GM21737 (cell line): Measurements from ENCODE around the gene NEURL3.
A peak's percentile ranks its signal among the peaks of the same experiment; 100 is the strongest.
"Not testable (repeated sequence)": the region's sequence is repeated elsewhere in the genome, so short reads cannot be mapped to it uniquely, and the experiment has no call there.

ENCODE experiments used
- ATAC-seq: cut with Tn5 transposase; IDR thresholded peaks from one replicate; pipeline ENCODE4 v1.9.1; 2021; ENCODE audit warnings: mild to moderate bottlenecking, moderate library complexity; ENCODE audit not compliant: unreplicated experiment

The NEURL3 gene

GRCh38 chr2:96486696-96487095, 18.5 kb downstream of the NEURL3 start:
- no peak for ATAC-seq

DNA sequence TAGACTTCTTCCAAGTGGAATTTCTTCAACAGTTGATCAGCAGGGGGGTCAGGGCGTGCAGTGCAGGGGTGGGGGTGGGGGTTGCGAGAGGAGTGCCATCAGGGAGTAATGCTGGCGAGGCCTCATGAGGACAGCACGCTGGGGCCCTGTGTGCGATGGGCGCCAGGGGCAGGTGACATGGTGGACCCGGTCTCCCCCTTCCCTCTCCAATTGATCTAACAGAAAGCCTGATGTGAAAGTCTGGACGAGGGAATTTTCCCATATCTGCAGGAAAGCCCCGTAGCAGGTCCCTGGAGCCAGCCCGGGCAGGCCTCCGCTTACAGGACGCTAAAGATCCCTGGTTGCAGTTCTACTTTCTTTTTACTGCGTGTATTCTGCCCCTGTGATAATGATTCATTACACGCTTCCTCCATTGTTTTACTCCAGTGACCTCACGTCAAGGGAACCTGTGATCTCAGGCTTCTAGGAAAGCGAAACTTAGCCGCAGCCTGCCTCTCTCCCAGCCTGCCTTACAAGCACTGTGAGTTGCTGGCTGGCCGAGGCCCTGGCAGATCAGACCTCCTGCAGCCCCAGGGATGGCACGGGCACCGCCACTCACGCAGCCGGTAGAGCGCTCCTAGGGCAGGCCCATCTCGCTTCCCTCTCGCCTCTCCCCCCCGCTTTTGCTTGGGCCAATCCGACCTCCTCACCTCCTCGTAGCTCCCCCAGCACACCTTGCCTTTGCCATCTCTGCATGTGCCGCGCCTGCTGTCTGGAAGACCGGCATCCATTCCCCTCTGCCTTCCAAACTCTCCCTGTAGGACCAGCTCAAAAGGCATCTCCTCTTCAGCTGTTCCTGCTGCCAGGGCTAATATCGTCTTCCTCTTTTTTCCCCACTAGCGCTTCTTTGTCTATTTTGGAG, 19.2 kb downstream of the NEURL3 start:
- peak; percentile 88 for ATAC-seq

DNA sequence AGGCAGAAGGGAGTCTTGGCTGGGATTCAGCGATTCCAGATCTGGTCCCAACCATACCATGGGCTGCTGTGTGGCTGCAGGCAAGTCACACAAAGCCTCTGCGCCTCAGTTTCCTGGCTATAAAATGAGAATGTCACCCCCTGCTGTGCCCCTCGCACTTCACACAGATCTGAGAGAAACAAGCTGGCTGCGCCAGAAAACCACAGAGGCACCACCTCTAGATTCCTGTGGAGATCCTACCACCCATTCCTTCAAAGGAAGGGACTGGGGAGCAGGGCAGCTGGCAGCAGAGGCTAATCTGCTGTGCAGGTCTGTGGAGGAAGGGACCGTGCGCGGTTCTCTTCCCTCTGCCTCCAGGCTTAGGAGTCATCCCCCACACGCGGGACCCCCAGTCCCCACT, 19.8 kb downstream of the NEURL3 start:
- no peak for ATAC-seq

DNA sequence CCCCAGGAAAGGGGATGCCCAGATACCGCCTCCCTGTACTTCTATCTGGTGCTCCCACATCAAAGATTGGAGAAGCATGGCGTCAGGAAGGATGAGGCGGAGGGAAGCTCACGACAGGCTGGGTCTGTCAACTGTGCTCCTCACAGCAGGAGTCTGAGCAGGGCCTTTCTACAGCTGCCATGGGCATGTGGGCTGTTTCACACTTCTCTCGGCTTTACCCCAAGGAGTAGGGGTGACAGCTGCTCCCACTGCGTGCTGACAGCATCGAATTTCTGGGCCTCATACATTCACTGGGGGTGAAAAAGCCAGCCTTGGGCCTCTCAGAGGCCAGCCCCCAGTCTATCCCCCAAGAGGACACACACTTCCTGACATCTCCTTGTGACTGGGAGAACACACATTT, 21.1 kb downstream of the NEURL3 start:
- ATAC-seq = no peak

- no peak for ATAC-seq
These were observed 27.7 kb downstream of the NEURL3 start for GRCh38 chr2:96477458-96477857.

DNA sequence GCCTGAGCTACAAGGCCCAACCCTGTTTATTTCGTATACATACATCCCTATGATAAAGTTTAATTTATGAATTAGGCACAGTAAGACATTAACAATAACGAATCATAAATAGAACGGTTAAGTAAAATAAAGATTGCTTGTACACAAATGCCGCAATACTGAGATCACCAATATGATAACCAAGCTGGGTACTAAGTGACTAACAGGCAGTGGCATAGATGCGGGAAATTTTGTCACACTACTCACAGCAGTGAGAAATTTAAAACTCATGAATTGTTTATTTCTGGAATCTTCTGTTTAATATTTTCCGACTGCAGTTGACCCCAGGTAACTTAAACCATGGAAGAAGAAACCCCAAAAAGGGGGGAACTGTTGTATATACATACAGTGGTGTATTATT, 33.4 kb downstream of the NEURL3 start:
- ATAC-seq = no peak

GRCh38 chr2:96470636-96471035, 34.5 kb downstream of the NEURL3 start:
- ATAC-seq = no peak

DNA sequence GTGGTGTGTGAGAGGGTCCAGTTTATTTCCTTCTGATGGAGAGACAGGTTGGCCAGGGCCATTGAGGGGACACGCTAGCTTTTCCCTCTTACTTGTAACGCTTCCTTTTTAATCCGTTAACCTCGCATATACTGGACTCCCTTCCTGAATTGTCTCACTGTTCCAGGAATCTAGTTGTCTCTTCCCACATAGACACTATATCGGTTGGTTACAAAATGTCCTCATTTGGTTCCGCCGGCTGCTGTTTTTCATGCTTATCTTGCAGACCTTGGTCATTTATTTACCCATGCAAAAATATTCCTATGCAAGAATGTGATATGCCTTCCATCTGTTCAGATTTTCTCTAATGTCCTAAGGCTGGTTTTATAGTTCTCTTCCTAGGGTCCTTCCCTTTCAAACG, 35.0 kb downstream of the NEURL3 start:
- ATAC-seq = no peak

DNA sequence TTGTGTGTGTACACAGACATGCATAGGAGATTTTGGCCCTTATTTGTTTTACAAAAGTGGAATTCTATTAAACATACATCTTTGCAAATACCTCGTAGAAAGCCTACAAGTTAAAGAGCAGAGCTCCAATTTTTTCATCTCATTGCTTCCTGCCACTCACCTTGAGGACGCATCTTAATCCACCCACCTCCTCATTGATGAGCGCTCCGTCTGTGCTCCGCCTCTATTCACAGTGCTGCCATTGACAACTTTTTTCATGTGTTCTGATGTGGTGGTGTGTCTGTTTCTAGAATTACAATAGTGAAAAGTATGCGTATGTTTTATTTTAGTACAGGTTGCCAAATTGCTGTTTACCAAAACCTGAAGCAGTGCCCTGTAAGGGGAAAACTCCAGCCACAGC, 36.3 kb downstream of the NEURL3 start:
- ATAC-seq = no peak

DNA sequence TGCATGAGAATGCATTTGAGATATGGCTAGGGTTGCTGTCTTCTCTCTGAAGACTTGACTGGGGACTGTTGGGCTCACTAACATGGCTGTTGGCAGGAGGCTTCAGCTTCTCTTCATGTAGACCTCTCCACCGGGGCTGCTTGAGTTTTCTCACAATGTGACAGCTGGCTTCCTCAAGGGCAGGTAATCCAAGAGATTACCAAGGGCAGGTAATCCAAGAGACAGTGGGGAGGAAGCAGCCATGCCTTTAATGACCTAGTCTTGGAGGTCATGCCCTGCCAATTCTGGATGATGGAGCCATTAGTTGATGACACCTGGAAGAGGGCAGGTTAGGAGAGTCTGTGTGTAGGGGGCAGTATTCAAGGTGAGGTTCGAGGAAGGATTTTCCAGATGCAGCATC, 40.5 kb downstream of the NEURL3 start:
- no peak for ATAC-seq

DNA sequence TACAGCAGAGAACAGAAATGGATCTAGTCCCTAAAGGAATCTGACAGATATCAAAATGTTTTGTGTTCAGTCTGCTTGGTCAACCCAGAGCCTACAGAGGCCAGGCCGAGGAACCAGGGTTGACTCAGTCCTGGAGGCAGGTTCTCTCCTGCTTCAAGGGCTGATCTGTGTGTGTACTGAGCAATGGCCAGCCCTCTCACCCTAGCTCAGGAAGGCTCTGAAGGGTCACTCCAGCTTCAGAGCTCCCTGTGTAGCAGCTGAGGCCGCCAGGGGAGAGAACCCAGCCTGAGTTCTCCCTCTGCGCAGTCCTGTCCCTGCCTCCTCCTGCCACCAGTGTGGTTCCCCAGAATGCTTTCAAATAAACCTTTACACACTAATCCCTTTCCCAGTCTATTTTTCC, 41.1 kb downstream of the NEURL3 start:
- ATAC-seq = no peak

DNA sequence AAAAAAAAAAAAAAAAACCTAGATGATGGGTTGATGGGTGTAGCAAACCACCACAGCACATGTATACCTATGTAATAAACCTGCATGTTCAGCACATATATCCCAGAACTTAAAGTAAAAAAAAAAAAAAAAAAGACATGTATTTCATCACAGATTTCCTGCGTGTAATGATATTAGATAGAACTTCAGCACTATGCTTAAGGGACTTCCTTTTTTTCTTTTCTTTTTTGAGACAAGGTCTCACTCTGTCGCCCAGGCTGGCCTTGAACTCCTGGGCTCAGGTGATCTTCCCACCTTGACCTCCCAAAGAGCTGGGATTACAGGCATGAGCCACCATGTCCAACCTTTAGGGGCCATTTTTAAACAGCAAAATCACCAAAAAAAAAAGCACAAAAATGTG, 42.0 kb downstream of the NEURL3 start:
- ATAC-seq = no peak

DNA sequence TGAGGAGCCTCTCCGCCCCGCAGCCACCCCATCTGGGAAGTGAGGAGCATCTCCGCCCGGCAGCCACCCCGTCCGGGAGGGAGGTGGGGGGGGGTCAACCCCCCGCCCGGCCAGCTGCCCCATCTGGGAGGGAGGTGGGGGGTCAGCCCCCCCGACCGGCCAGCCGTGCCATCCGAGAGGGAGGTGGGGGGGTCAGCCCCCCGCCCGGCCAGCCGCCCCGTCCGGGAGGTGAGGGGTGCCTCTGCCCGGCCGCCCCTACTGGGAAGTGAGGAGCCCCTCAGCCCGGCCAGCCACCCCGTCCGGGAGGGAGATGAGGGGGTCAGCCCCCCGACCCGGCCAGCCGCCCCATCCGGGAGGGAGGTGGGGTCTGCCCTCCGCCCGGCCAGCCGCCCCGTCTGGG, 43.5 kb downstream of the NEURL3 start:
- not testable (repeated sequence) for ATAC-seq

GRCh38 chr2:96452053-96452452, 53.1 kb downstream of the NEURL3 start:
- no peak for ATAC-seq

GRCh38 chr2:96449637-96450036, 55.5 kb downstream of the NEURL3 start:
- no peak for ATAC-seq

DNA sequence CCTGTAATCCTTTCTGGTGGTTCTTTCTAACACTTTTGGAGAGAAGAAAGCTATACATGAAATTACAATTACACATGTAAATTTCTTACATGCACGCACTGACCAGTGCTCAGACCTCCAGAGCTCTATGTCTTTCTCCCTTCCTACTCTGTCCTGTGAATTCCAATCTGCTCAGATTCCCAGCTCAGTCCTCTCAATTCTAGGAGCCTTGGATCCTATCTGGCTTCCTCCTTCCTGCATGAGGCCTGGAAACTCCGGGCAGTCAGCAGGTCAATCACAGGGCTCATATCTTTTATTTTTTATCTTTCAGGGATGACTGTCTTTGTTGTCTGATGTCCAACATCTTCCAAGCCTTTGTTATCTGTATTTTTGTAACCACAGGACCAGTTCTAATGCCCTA, 56.0 kb downstream of the NEURL3 start:
- no peak for ATAC-seq

DNA sequence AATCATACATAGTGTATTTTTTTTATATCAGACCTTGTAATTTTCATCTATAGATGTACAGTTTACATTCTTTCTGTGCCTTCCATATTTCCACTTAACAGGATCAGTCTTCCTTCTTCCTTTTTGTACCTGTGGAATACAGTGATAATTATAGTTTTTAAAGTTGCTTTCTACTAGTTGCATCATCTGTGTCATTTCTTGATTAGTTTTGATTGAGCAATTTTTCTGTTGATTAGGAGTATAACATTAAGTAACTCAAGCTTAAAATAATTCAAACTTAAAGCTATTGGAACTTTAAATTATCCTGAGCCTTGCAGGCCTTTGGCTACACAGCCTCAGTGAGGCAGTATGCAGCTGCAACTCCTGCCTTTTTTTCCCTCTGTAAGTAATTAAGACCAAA, 57.4 kb downstream of the NEURL3 start:
- ATAC-seq = no peak
